Non-pigmented ciliary epithelial cell (primary cell): Measurements from ENCODE around the gene EMB.
"Not testable (repeated sequence)": the region's sequence is repeated elsewhere in the genome, so short reads cannot be mapped to it uniquely, and the experiment has no call there.

Source experiments
- DNase-seq: peaks from one replicate; pipeline ENCODE4 v3.0.0-alpha.2; 2010; ENCODE audit warnings: low read depth

Gene EMB

GRCh38 chr5:50440651-50441492 lies at the start of gene EMB:
Gene EMB (minus strand): TSS chr5:50441288. CDS start chr5:50441151, 137 bp downstream.
- DNase-seq = no peak

GRCh38 chr5:50489491-50489890 lies 48.4 kb upstream of the EMB start:
- not testable (repeated sequence) for DNase-seq

GRCh38 chr5:50478790-50479189 lies 37.7 kb upstream of the EMB start:
- not testable (repeated sequence) for DNase-seq

- DNase-seq = no peak
Measured at GRCh38 chr5:50476549-50476948, 35.5 kb upstream of the EMB start.

GRCh38 chr5:50465015-50465414 lies 23.9 kb upstream of the EMB start:
- DNase-seq = not testable (repeated sequence)

GRCh38 chr5:50463726-50464125 lies 22.6 kb upstream of the EMB start:
- DNase-seq = no peak

GRCh38 chr5:50463047-50463446 lies 22.0 kb upstream of the EMB start:
- DNase-seq = no peak

GRCh38 chr5:50462579-50462978 lies 21.5 kb upstream of the EMB start:
- not testable (repeated sequence) for DNase-seq

- DNase-seq = not testable (repeated sequence)
Measured at GRCh38 chr5:50458372-50458771, 17.3 kb upstream of the EMB start.

GRCh38 chr5:50449241-50449640 lies 8.2 kb upstream of the EMB start:
- not testable (repeated sequence) for DNase-seq

- DNase-seq = no peak
Measured at GRCh38 chr5:50447941-50448340, 6.9 kb upstream of the EMB start.

- DNase-seq = no peak
Measured at GRCh38 chr5:50447228-50447627, 6.1 kb upstream of the EMB start.

- DNase-seq = no peak
Measured at GRCh38 chr5:50445296-50445949, 4.3 kb upstream of the EMB start.

- not testable (repeated sequence) for DNase-seq
Measured at GRCh38 chr5:50442559-50443539, 1.8 kb upstream of the EMB start.

- no peak for DNase-seq
Measured at GRCh38 chr5:50441493-50441955, 436 bp upstream of the EMB start.

GRCh38 chr5:50439221-50439620 lies 1.9 kb downstream of the EMB start:
- no peak for DNase-seq

- not testable (repeated sequence) for DNase-seq
Measured at GRCh38 chr5:50438060-50438459, 3.0 kb downstream of the EMB start.

- no peak for DNase-seq
Measured at GRCh38 chr5:50435168-50435567, 5.9 kb downstream of the EMB start.

- DNase-seq = not testable (repeated sequence)
Measured at GRCh38 chr5:50431133-50431904, 9.8 kb downstream of the EMB start.

- DNase-seq = not testable (repeated sequence)
Measured at GRCh38 chr5:50423100-50423799, 17.8 kb downstream of the EMB start.
